K562 (cell line): ENCODE data around the gene TPGS1. TPM values are rescaled to one million over a fixed set of nuclear protein-coding genes. Genes with fewer than 3 reads are reported as not detected.

Experiments
- ATAC-seq: fragments of 200-7000 bp; cut with Tn5 transposase; 3 replicates; pipeline ENCODE4 v1.9.1; 2020; ENCODE audit warnings: moderate library complexity
- BruUV-seq: library from RNA; stranded (reverse); fragments of 400-500 nt; replicated peaks from 2 replicates; lab custom pipeline; 2021; lab: Mats Ljungman, UMichigan
- CTCF ChIA-PET: fragments of 300-600 bp; formaldehyde crosslinking; extraction: SDS; loops from one replicate; lab custom pipeline; 2021; ENCODE audit warnings: low intra/inter-chr PET ratio; lab: Yijun Ruan, JAX
- POLR2A ChIA-PET: fragments of 300-600, 350-650 bp; sonication (Branson Sonifier 250); formaldehyde crosslinking; extraction: SDS; loops from one replicate; lab custom pipeline; 2021; ENCODE audit warnings: antibody characterized with exemption, inconsistent platforms; lab: Yijun Ruan, JAX
- DNase-seq, 4 experiments: peaks; one replicate each; pipeline versions ENCODE4 v3.0.0 to v3.0.0-alpha.2; 2011 to 2018; ENCODE audit warnings: low spot score in 3 of 4, mixed read lengths in 3 of 4; ENCODE audit errors: extremely low read depth in 1 of 4
- FAIRE-seq: peaks from 2 replicates; lab custom pipeline; 2011; peaks lifted over from hg19 to GRCh38; lab: Jason Lieb, UNC
- H2AFZ ChIP-seq: 2 replicates; pipeline ENCODE4 v1.6.0; 2011; ENCODE audit warnings: low read depth, low read length, control low read depth, inconsistent platforms
- H3K27ac ChIP-seq: fragments of 200-600 bp; 3 replicates; pipeline ENCODE4 v1.8.0; 2011; ENCODE audit warnings: low read depth, mild to moderate bottlenecking, control low read depth, inconsistent platforms, low read length, moderate library complexity, mixed read lengths; ENCODE audit errors: extremely low read depth
- H3K27me3 ChIP-seq, 2 experiments: fragments of 300-600 bp in 1 of 2; 2 replicates in 1 of 2; 3 replicates in 1 of 2; pipeline versions ENCODE4 v1.6.0 to v1.8.0; 2011; ENCODE audit warnings: inconsistent platforms in 2 of 2, low read length in 2 of 2, mild to moderate bottlenecking in 1 of 2, mixed read lengths in 1 of 2, moderate library complexity in 1 of 2; ENCODE audit not compliant: control insufficient read depth in 2 of 2, insufficient read depth in 2 of 2
- H3K36me3 ChIP-seq: fragments of 300-600 bp; 3 replicates; pipeline ENCODE4 v1.8.0; 2011; ENCODE audit warnings: mild to moderate bottlenecking, low read length, inconsistent platforms; ENCODE audit not compliant: control insufficient read depth, insufficient read depth
- H3K4me1 ChIP-seq, 2 experiments: fragments of 200-600 bp in 1 of 2; replicated peaks in 1 of 2; 2 replicates in 1 of 2; 3 replicates in 1 of 2; pipeline versions ENCODE4 v1.5.1 to v1.8.0; 2011; ENCODE audit warnings: inconsistent platforms in 2 of 2, low read length in 2 of 2, mild to moderate bottlenecking in 1 of 2, mixed read lengths in 1 of 2, moderate library complexity in 1 of 2; ENCODE audit not compliant: control insufficient read depth in 2 of 2, insufficient read depth in 2 of 2
- H3K4me2 ChIP-seq: 2 replicates; pipeline ENCODE4 v1.6.1; 2011; ENCODE audit warnings: low read length, control low read depth, inconsistent platforms, mixed read lengths; ENCODE audit not compliant: insufficient read depth
- H3K4me3 ChIP-seq: fragments of 200-600 bp; sonication (generic), shearing (Covaris generic); 2 replicates; pipeline ENCODE4 v1.5.1; 2016; ENCODE audit warnings: control low read depth, inconsistent platforms
- H3K79me2 ChIP-seq: fragments of 200-600 bp; 3 replicates; pipeline ENCODE4 v1.8.0; 2011; ENCODE audit warnings: low read length, inconsistent platforms; ENCODE audit not compliant: control insufficient read depth, insufficient read depth
- H3K9ac ChIP-seq, 2 experiments: 2 replicates each; pipeline versions ENCODE4 v1.6.0 to v1.6.1; 2011; ENCODE audit warnings: low read depth in 2 of 2, low read length in 2 of 2, control low read depth in 1 of 2, inconsistent platforms in 1 of 2, mild to moderate bottlenecking in 1 of 2, mixed read lengths in 1 of 2; ENCODE audit not compliant: insufficient read depth in 1 of 2
- H3K9me1 ChIP-seq: one replicate; pipeline ENCODE4 v1.6.0; 2011; ENCODE audit warnings: inconsistent platforms, mild to moderate bottlenecking, low read length, moderate library complexity; ENCODE audit not compliant: control insufficient read depth, insufficient read depth
- H3K9me3 ChIP-seq: replicated peaks from 2 replicates; pipeline ENCODE4 v1.5.1; 2011; ENCODE audit warnings: low read depth, low read length, inconsistent platforms; ENCODE audit not compliant: control insufficient read depth, insufficient read depth
- H4K20me1 ChIP-seq: replicated peaks from 2 replicates; pipeline ENCODE4 v1.6.1; 2011; ENCODE audit warnings: low read length, inconsistent platforms, mixed read lengths; ENCODE audit not compliant: control insufficient read depth, insufficient read depth
- AFF4 ChIP-seq: sonication (generic); formaldehyde crosslinking; IDR thresholded peaks from 2 replicates; pipeline ENCODE4 v1.8.0; 2023; ENCODE audit warnings: mild to moderate bottlenecking, missing genetic modification reagents
- CREB1 ChIP-seq, 2 experiments: sonication (generic) in 1 of 2; formaldehyde crosslinking in 1 of 2; IDR thresholded peaks; 2 replicates each; pipeline versions ENCODE4 v1.6.1 to v1.8.0; 2012 to 2022; ENCODE audit warnings: inconsistent platforms in 1 of 2, mild to moderate bottlenecking in 1 of 2, missing genetic modification reagents in 1 of 2, moderate library complexity in 1 of 2
- EGR1 ChIP-seq: fragments of 450-650 bp; conservative IDR thresholded peaks from 2 replicates; pipeline ENCODE4 v1.6.1; 2017; ENCODE audit warnings: mild to moderate bottlenecking
- KLF16 ChIP-seq: IDR thresholded peaks from 2 replicates; pipeline ENCODE4 v1.6.1; 2016; ENCODE audit warnings: antibody characterized with exemption
- MLLT1 ChIP-seq, 2 experiments: fragments of 450-650 bp; IDR thresholded peaks; 2 replicates each; pipeline ENCODE4 v1.6.1; 2016
- MNT ChIP-seq, 2 experiments: fragments of 450-650 bp; conservative IDR thresholded peaks; 2 replicates each; pipeline ENCODE4 v1.6.1; 2017; ENCODE audit warnings: mild to moderate bottlenecking in 2 of 2, moderate library complexity in 2 of 2
- TAL1 ChIP-seq: fragments of 450-650 bp; IDR thresholded peaks from 2 replicates; pipeline ENCODE4 v1.6.1; 2016; ENCODE audit warnings: mild to moderate bottlenecking
- XRCC5 ChIP-seq: fragments of 200-400 bp; formaldehyde crosslinking; IDR thresholded peaks from 2 replicates; pipeline ENCODE4 v1.6.1; 2017; ENCODE audit warnings: low read depth, mild to moderate bottlenecking, low read length
- ZNF780A ChIP-seq: fragments of 250-450 bp; sonication (Bioruptor Pico); IDR thresholded peaks from 2 replicates; pipeline ENCODE4 v1.5.0; 2021; ENCODE audit warnings: mild to moderate bottlenecking
- WGBS: fragments of 100-300 bp; shearing (Covaris generic); methylation state at CpG from one replicate; pipeline ENCODE4 v1.1.6; 2016; ENCODE audit warnings: low coverage, mixed read lengths; ENCODE audit not compliant: insufficient coverage; ENCODE audit errors: missing lambda C conversion rate; 5-methylcytosine and 5-hydroxymethylcytosine counted together
- in situ Hi-C: fragments of 300-500 bp; cut with MboI; formaldehyde crosslinking; loops from 4 replicates; pipeline ENCODE4 v1.15.0; 2018; ENCODE audit warnings: inconsistent platforms, mixed read lengths
- intact Hi-C: fragments of 100-400 bp; cut with micrococcal nuclease; formaldehyde crosslinking; loops from 2 replicates; pipeline ENCODE4 v1.14.2; 2022
- polyA plus RNA-seq, 8 experiments: library from polyadenylated mRNA; depleted of rRNA in 4 of 8; stranded (reverse) in 5 of 8; unstranded in 3 of 8; fragments of >200 nt; fragmentation: Nextera tagmentation in 2 of 8; fragmentation: Illumina TruSeq in 1 of 8; extraction: Ambion mirVana in 2 of 8; extraction: Trizol in 1 of 8; gene quantifications; 2 replicates each; pipeline versions ENCODE4 v1.2.1 to v1.2.3, GENCODE V29; 2011 to 2014; ENCODE audit warnings: inconsistent platforms in 1 of 8, missing spikeins in 1 of 8
- total RNA-seq, 7 experiments: library from RNA; depleted of rRNA in 6 of 7; stranded (reverse); fragments of >200 nt in 6 of 7; fragmentation: Illumina TruSeq in 2 of 7; extraction: Trizol in 2 of 7; gene quantifications; 2 replicates each; pipeline versions ENCODE4 v1.2.1 to v1.2.3, GENCODE V29; 2011 to 2021; ENCODE audit warnings: low replicate concordance in 1 of 7

Gene TPGS1
- total and polyA plus RNA-seq, 9 of the 15 experiments (the other 6 are each of a cell fraction or from before 2014, with no cell fraction given) = 0.30 to 31.6 (median 1.2) TPM; not detected in 2

GRCh38 chr19:555474-555808, 48.1 kb downstream of the TPGS1 start (continued):
- TF ChIP-seq MLLT1 (IDR thresholded peaks at IDR 0.05) (0 out of 4 replicates have a peak, but pooled peaks of 1 of the 2 experiments have one; percentile 59), TAL1 (no peak)

GRCh38 chr19:556611-557382, 49.5 kb downstream of the TPGS1 start:
- ATAC-seq = peak; percentile 55
- POLR2A ChIA-PET = interaction anchor here (0.6 to 2.5 kb wide), 8 partner anchors 10 to 471 kb away, joined by 4 to 20 read pairs (median 6); partner anchors contain the start of gene BSG
- CTCF ChIA-PET = interaction anchor here (0.6 kb wide), 2 partner anchors 49 to 518 kb away, joined by 3 to 8 read pairs; no protein-coding TSS in a partner anchor
- TF ChIP-seq ZNF780A (CRISPR knock-in tag) (no peak), KLF16 (peak; percentile 28), CREB1 (IDR thresholded peaks at IDR 0.05) (peak; percentile 48; the same call in 1 of the 2 replicates), CREB1 (CRISPR knock-in tag; IDR thresholded peaks at IDR 0.05) (no peak), EGR1 (peak; percentile 29; the same call in 1 of the 2 replicates), MNT (conservative IDR thresholded peaks at IDR 0.05) (peak in 1 of 2 experiments; percentile 54; a peak in 1 of 4 replicates), AFF4 (CRISPR knock-in tag) (0 out of 2 replicates have a peak, but pooled peaks have one; percentile 7), XRCC5 (no peak)

More at GRCh38 chr19:556611-557382, 49.5 kb downstream of the TPGS1 start:
- H3K4me2 ChIP-seq = peak overlapping the region; percentile 68
- intact Hi-C loops = loop anchor here (1.0 kb wide), 1 partner anchor 15 kb away; no protein-coding TSS in a partner anchor
- H3K79me2 ChIP-seq = no peaks in the 10 kb centered on the region
- peak overlapping the region; percentile 2; the same call in 1 of the 2 replicates for H3K4me3 ChIP-seq
- no peaks in the 10 kb centered on the region for H4K20me1 ChIP-seq
- FAIRE-seq (no peak), DNase-seq (peak; percentile 48 to 81 (median 61))
- H3K27ac ChIP-seq = peak overlapping the region; percentile 83
- H3K36me3 ChIP-seq = no peaks in the 10 kb centered on the region
- H3K4me1 ChIP-seq = peaks cover 22 to 62% of the 10 kb centered on the region in 2 experiments; a peak in 4 of 5 replicates
- peak overlapping the region; percentile 83 for H2AFZ ChIP-seq
- peak overlapping the region; percentile 62 to 90 for H3K9ac ChIP-seq
- no peaks in the 10 kb centered on the region for H3K9me1 ChIP-seq
- H3K9me3 ChIP-seq = no peaks in the 10 kb centered on the region; the same call in 1 of the 2 replicates
- BruUV-seq = TSS peak; percentile 64
- H3K27me3 ChIP-seq = no peaks in the 10 kb centered on the region
- WGBS = 48% methylated on average over 27 of the region's 31 CpGs
- in situ Hi-C loops = no loop called here
